Femur (tissue), 1 donor: Measurements from ENCODE around the gene TSEN54.

ENCODE experiments used
- DNase-seq: peaks from one replicate; pipeline ENCODE4 v3.0.0-alpha.2; 2017

The TSEN54 gene

DNA sequence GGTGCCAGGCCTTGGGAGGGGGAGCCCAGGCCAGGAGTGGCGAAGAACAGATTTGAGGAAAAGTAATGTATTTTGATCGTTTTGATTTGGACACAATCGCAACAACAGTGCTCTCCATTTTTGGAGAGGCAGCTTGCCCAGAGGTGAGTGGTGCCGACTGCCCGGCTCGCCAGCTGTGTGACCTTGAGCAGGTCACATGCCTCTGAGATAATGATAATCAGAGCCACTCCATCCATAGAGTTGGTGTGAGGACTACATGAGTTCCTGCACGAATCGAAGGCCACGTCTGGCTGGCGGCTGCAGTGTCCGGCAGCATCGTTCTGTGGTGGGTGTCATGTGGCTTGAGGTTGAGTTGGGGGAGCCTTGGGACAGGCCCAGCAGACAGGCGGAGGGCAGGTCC lies 29.9 kb downstream of the TSEN54 start:
- no peak for DNase-seq

DNA sequence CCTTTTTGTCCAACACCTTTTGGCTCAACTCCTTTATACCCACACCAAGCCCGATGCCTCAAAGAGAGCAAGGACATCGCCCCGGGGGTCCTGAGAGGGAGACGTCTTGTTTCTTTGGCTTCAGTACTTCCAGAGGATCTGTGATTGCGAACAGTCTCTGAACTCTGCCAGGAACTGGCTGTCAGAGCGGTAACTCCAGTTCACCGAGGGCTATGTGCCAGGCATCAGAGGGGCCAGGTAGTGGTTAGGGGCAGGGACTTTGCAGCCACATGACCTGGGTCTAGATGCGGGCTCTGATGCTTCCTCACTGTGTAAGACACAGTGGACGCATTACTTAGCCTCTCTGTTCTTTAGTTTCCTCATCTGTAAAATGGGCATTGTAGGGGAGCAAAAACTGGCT lies 30.8 kb downstream of the TSEN54 start:
- DNase-seq, result no peak

- DNase-seq, result no peak
These were observed 32.5 kb downstream of the TSEN54 start for GRCh38 chr17:75548813-75549212.

DNA sequence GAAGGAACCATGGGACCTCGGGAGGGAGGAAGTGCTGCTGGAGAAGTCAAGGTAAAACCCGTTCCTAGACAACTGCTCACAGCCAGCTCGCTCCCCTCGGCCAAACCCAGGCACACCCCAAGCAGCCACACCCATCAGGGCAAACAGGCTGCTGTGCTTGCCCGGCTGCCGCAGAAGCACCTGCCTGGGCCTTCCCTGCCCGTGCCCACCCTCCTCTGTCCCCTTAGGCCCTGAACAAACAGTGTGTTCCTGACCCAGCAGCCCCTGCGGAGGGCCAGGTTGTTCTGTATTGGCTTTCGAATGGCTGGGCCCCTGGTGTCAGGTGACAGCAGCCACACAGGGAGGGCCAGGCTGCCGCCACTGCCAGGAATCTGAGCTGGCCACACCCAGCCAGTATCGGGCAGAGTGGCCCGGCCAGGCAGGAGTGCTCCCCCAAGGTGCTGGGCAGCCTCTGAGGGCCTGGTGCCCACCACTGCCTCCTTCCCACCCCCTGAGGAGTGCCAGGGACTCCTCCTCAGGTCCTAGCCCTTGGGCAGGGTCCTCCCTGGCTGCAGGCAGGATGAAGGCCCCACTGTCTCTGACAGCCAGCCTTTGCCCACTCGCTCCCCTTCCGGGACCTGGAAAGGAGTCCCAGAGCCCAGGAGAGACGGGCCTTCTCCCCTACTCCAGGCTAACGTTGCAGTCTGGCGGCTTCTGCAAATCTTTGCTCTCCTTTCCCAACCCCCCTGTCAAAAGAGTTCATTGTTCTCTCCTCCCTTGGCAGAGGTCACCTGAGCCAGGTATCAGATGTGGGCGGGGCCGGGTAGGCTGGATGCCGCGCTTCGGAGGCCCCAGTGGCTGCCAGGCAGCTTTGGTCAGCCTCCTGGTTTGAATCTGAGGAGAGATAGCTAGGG lies 33.2 kb downstream of the TSEN54 start:
- DNase-seq, result peak; percentile 53

DNA sequence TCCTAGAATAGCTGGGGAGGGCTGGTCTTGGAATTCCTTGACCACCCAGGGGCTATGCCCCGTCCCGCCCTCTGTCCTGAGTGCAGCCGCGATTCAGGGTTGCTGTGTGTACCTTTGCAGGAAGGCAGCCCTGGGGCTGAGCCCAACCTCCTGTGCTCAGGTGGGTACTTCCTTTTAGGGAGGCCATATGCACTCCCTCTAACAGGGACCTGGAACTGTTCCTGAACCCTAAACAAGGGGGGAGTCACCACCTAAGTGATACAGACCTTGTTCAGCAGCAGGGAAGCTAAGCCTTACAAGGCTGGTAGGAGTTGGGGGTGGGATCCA lies 33.8 kb downstream of the TSEN54 start:
- no peak for DNase-seq

- DNase-seq, result no peak
These were observed 34.9 kb downstream of the TSEN54 start for GRCh38 chr17:75551266-75551665.

DNA sequence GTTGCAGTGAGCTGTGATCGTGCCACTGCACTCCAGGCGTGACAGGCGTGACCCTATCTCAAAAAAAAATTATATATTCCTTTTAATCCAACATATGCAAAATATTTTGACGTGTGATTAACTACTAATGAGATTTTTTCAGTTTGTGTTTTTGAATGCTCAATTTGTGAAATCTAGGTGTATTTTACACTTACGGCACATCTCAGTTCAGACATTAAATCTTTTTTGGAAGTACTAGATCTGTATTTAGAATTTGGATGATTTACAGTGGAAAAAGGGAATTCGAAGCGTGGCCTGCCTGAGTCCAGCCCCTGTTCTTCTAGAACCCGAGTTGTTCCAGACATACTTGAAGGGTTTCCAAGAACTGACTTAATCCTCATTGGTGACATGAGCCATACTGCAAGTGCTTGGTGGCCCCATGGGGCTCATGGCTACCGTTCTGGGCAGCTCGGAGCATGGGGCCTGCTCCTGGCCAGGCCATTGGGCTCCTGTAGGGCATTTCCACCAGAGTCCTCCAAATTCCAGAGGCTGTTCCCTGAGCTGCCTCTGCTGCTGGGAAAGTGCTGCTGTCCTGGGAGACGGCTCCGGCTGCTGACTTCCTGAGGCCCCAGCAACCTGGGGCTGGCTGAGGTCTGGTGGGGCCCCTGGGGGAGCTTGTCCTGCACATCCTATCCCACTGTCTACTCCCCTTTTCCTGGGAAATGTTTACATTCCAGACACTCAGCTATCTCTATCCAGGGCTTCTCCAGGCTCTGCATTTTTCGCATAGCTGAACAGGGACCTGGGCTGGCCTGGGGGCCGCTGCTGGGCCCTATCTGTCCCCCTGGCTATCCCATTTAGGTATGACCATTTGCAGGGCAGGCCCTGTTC lies 36.3 kb downstream of the TSEN54 start:
- DNase-seq, result no peak

- no peak for DNase-seq
These were observed 37.2 kb downstream of the TSEN54 start for GRCh38 chr17:75553295-75554110.

GRCh38 chr17:75555679-75556153 lies 39.4 kb downstream of the TSEN54 start:
- no peak for DNase-seq

DNA sequence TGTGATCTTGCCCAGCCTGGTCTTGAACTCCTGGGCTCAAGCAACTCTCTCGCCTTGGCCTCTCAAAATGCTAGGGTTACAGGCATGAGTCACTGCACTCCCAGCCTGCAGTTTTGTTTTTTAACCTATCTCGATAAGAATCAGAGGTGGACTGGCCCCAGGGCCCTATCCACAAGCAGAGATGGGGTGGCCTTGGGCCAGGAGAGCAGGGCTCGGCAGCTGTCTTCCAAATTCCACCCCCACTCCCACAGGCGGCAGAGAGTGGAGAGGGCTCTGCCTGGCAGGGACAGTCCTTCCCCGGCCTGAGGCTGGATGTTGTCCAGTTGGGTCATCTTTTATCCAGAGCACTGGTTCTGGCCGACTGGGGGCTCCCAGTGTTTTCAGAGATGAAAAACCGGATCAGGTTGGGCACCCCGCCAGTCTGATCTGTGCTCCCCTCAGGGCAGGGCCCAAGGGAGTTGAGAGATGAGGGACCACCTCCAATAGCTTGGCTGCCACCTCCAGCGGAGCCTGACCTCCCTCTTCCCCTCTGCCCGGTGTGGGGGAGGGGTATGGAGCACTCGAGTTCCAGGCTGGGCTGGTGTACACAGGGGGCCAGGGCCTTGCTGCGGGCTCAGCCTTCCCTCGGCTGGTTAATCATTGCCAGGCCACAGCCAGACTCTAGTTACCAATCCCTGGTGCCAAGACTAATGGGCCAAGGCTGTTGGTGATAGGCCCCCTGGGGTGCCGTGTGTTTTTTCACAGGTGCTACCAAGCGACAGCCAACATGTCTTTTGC lies 40.9 kb downstream of the TSEN54 start:
- peak; percentile 41 for DNase-seq

- DNase-seq, result no peak
These were observed 41.7 kb downstream of the TSEN54 start for GRCh38 chr17:75557852-75558665.

DNA sequence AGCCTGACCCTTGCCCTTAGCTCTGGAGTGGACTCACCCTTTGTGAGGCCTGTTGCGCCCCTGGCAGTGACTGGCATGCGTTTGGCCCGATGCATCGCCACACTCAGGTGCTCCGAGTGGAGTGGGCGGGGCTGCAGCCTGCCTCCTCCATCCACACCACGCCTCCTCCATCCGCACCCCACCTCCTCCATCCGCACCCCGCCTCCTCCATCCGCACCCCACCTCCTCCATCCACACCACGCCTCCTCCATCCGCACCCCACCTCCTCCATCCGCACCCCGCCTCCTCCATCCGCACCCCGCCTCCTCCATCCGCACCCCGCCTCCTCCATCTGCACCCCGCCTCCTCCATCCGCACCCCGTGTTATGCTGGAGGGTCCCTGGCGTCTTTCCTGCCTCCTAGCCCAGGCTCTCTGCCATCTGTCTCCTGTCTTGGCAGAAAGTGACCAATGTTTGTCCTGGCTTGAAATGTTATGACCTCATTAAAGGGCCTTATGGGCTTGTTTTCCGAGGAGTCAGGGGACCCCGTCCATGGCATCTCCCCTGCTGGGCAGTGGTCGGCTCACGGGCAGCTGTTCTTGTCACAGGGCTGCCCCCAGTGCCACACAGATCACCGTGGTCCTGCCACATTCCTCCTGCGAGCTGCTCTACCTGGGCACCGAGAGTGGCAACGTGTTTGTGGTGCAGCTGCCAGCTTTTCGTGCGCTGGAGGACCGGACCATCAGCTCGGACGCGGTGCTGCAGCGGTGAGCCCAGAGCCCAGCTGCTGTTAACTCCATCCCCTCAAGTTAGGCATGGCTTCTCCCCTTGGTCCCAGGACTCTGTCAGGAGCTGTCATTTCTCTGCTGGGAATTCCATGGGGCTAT lies 42.6 kb downstream of the TSEN54 start:
- DNase-seq, result no peak

DNA sequence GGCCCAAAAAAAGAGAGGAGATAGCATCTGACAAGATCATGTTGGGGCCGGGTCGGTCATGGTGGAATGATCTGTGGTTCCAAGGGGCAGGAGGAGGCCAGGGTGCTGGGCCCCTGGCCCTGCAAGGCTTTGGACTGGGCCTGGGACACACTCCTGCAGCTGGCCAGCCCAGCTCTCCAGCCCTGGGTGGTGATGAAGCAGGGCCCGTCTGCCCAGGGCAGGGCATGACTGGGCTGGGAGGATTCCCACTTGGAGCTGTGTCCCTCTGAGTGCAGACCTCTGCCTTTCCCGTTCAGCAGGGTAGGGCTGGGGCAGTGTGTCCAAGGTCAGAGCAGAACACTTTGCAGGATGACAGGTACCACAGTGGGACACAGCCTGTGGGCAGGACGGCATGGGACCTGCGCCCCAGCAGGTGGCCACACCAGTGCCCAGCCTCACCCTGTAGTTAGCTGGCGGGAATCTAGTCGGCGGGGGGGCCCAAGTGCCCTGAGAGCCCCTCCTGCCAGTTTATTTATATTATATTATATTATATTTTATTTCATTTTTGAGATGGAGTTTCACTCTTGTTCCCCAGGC lies 43.7 kb downstream of the TSEN54 start:
- no peak for DNase-seq

DNA sequence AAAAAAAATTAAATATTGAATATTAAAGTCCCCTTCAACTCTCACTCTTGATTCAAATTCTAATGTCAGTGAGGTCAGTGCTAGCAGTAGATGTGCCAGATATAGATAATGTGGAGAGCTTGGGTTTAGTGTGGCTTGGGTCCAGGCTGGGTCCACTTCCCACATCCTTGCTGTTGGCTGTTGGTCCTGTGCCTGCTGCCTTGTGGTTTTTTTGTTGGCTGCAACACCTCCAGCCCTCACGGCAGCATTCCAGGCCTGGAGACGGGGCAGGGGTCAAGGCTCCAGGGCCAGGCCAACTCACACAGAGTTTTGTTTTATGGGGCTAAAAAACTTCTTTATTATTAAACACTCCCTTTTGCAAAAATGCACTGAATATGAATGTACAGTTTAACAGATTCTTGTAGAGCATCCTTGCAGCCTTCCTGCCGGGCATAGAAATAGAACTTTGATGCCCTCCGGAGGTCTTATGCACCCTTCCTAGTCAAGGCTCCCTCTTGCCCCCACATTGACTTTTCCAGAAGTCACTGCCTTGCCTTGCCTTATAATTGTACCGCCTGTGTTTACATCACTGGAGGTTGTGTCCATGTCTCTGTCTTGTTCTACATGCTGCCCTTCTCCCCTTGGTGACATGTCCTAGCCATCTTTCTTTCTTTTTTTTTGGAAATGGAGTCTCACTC lies 45.7 kb downstream of the TSEN54 start:
- DNase-seq, result no peak

DNA sequence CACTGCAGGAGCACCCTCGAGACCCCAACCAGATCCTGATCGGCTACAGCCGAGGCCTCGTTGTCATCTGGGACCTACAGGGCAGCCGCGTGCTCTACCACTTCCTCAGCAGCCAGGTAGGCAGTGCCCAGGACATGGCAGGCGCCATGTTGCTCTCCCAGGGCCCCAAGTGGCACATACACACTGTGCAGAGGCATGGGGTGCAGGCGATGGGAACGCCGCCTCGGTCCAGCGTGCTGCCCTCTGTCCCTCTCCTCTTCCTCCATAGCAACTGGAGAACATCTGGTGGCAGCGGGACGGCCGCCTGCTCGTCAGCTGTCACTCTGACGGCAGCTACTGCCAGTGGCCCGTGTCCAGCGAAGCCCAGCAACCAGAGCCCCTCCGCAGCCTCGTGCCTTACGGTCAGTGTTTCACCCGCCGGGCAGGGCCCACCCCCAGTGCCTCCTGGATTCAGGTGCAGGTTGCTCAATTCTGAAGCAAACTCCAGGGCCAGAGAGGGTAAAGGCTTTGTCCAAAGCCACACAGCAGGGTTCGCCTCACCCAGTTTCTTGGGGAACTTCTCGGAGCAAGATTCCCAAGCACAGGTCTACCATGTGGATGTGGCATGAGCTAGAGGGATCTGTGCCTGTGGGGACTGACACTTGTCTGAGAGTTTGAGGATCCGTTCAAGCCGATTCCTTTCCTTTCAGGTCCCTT lies 46.9 kb downstream of the TSEN54 start:
- no peak for DNase-seq

GRCh38 chr17:75564195-75564594 lies 47.9 kb downstream of the TSEN54 start:
- no peak for DNase-seq

- DNase-seq, result no peak
These were observed 48.7 kb downstream of the TSEN54 start for GRCh38 chr17:75565066-75565465.

DNA sequence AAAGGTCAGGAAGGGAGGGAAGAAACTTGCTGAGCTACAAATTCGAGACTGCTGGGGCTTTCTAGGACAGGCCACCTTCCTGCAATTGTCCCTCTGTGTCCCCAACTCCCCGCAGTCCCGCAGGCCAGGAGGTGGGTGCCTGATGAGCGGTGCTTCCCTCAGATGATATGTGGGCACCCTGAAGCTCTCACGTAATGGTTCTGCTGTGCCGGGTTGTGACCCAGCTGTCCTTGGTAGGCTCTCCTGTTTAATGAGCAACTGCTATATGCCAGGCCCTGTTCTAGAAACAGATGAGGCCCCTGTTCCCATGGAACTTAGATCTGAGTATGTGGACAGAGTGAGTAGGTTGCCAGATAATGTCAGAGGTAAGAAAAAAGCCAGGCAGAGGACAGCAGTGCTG lies 49.3 kb downstream of the TSEN54 start:
- no peak for DNase-seq

DNA sequence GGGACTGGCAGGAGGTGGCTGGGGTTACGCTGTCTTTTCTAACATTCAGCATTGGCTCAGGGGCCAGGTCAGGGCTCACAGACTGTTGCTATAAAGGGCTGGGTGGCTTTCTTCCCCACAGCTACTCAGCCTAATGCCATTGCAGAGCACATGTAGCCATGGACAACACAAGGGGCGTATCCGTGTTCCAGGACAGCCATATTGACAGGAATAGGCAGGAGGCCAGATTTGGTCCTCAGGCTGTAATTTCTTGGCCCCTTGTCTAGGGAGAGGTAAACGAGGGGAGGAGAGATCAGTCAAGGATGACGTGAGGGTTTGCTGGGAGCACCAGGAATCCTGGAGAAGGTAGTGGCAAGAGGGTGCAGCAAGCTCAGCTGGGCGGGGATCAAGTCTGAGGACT lies 50.1 kb downstream of the TSEN54 start:
- DNase-seq, result no peak
